HG03457 (cell line): Measurements from ENCODE around the gene PRUNE2.

Experiments used
- ATAC-seq: cut with Tn5 transposase; IDR thresholded peaks from one replicate; pipeline ENCODE4 v1.9.1; 2021; ENCODE audit warnings: moderate number of reproducible peaks; ENCODE audit not compliant: unreplicated experiment

PRUNE2 gene

GRCh38 chr9:76900884-76901440 is 5.0 kb downstream of the PRUNE2 start:
- no peak for ATAC-seq

DNA sequence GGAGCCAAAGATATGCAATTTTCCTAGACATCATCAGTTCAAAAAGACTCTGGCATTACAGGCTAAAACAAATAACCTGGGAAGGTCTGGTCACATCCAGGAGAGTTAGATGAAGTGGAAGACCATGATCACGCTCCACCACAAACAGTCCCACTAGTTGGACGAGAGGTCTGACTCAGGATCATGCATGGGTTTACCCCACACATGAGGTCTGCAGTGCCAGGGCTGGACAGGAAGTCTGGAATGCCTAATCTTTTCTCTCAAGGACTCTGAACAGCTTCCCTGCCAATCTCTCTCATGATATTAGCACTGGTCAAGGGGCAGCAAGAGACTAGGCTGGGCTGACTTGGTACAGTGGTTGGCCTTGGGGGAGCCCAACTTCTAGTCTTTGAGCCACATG is 7.1 kb downstream of the PRUNE2 start:
- ATAC-seq, result no peak

DNA sequence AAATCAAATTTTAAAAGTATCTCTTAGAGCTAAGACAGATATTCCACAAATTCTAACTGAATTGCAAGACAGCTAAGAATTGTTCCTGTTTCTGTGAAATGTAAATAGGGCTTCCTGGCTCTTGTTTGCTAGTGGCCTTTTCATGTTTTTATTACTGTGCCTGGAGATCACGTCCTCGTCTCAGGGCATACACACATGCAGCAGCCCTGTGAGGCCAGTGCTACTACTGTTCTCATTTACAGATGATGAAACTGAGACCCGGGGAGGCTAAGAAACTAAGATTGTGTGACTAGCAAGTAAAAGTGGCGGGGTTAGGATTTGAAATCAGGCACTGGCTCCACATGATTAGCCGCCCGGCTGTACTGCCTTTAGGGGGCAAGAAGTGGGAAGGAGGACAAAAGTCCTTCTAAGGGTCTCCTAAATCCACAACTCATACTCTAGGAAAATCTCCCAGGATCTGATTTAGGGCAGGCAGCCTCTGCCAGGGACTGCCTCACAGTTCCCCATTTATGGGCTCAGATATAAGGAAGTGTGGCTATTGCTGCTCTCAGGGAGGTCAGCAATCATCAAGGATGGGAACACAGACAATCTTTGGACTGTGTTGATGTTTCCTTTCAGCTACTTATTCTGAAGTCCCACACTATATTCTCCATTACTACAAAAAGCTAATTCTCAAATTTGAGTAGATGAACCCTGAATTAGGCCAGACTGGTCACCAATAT is 7.9 kb downstream of the PRUNE2 start:
- no peak for ATAC-seq

- no peak for ATAC-seq
These were observed 9.9 kb downstream of the PRUNE2 start for GRCh38 chr9:76896035-76896434.

GRCh38 chr9:76895186-76895585 is 10.7 kb downstream of the PRUNE2 start:
- ATAC-seq, result no peak

- ATAC-seq, result no peak
These were observed 11.7 kb downstream of the PRUNE2 start for GRCh38 chr9:76894198-76894597.

DNA sequence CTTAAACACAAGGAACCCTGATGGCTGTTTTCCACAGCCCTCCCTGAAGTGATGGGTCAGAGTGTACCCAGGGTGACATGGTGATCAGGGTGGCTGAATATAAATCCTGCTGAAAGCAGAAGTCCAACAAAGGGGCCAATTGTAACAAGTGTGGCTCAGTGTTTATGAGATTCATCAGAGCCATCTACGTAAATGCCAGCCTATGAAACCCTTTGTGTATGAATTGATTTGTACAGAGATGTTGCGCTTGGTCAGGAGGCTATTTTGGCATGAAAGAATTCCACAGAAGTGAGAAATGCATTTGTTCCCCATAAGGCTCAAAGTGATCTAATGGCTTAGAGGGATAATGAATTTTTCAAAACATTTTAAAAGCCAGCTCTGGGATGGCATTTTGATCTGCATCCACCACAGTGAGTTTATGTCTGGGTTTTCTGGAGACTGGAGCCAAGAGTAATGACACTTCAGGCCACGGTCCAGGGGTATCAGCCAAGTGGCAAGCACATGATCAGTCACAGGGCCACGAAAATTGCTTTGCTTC is 12.4 kb downstream of the PRUNE2 start:
- ATAC-seq, result no peak

DNA sequence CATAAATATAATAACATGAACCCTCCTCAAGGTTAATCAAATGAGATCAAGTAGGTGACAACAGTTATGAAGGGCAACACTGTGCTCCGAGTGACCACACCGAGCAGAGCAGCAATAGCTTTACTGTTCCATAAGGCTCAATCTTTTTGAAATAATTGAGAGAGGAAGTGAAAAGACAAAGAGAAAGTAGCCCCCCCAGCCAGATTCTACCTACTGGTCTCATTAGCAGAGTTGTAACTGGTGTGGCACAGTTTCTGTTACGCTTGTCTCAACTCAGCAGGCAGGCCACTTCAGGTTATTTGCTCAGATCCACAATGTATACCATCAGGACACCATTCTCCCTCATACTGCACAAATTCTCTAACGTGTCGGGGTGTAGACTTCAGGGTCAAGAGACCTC is 14.0 kb downstream of the PRUNE2 start:
- ATAC-seq, result no peak

- no peak for ATAC-seq
These were observed 14.6 kb downstream of the PRUNE2 start for GRCh38 chr9:76891279-76891678.

- ATAC-seq, result no peak
These were observed 18.0 kb downstream of the PRUNE2 start for GRCh38 chr9:76887951-76888350.

- no peak for ATAC-seq
These were observed 18.7 kb downstream of the PRUNE2 start for GRCh38 chr9:76887003-76887821.

- no peak for ATAC-seq
These were observed 19.6 kb downstream of the PRUNE2 start for GRCh38 chr9:76886318-76886717.

- ATAC-seq, result no peak
These were observed 21.1 kb downstream of the PRUNE2 start for GRCh38 chr9:76884823-76885222.

- ATAC-seq, result no peak
These were observed 22.5 kb downstream of the PRUNE2 start for GRCh38 chr9:76883341-76883855.

- ATAC-seq, result no peak
These were observed 23.2 kb downstream of the PRUNE2 start for GRCh38 chr9:76882686-76883085.

- ATAC-seq, result no peak
These were observed 25.7 kb downstream of the PRUNE2 start for GRCh38 chr9:76880210-76880609.

DNA sequence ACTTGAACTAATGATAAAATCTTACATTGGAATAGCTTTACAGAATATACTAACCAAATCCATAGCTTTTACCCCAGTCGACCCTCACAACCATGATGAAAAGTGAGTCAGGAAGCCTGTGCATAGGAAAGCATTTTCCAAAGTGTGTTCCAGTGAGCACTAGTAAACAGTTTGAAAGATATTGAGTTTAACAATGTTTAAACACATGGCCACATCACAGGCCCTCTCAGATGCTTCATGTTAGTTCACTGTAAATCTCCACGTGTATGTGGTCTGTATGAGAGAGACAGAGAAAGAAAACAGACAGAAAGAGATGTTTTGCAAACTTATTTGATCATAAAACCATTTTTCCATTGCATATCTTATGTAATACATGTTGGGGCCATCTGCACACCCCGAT is 27.0 kb downstream of the PRUNE2 start:
- no peak for ATAC-seq

GRCh38 chr9:76877961-76878360 is 28.0 kb downstream of the PRUNE2 start:
- no peak for ATAC-seq

DNA sequence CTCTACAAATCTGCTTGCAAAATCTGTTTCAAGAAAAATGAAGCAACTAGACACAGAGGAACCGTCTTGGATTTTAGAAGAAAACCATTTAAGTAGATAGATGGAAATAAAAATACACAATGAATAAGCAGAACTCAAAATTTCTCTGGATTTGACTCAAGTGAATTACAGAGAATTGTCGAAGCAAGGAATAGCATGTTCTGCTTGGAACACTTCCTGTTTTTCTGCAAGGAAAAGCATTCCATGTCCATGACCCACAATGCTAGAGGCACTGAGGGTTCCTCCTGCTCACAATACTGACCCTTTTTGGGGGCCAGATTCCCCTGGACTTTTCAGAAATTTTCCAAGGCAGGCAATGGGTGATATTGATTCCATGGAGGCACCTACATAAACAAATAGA is 29.8 kb downstream of the PRUNE2 start:
- no peak for ATAC-seq

DNA sequence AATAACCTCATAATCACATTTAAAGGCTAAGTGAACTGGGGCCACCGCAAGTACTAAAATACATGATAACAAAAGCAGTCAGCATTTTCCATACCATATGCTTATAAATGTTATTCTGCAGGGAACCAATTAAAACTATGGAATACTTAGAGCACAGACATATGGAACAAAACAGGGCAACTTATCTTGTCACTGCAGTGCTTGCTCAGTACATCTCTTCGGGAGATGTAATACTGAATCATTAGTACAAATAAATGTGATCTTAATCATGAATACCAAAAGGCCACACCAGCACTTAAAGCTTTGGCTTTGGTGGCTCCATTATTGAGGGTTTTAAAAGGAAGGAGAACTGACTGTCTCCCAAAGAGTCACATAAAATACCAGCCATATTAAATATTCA is 32.1 kb downstream of the PRUNE2 start:
- ATAC-seq, result no peak

- no peak for ATAC-seq
These were observed 32.7 kb downstream of the PRUNE2 start for GRCh38 chr9:76873056-76873792.
